K562 (cell line): Measurements from ENCODE around the gene ZNF512B. TPM values are rescaled to one million over a fixed set of nuclear protein-coding genes. Genes with fewer than 3 reads are reported as not detected.
A peak's percentile ranks its signal among the peaks of the same experiment; 100 is the strongest.

Source experiments
- ATF7 ChIP-seq: fragments of 450-650 bp; IDR thresholded peaks from 2 replicates; pipeline ENCODE4 v1.7.1; 2014; ENCODE audit warnings: mild to moderate bottlenecking, moderate library complexity
- JUND ChIP-seq, 2 experiments: IDR thresholded peaks; 2 replicates in 1 of 2; 3 replicates in 1 of 2; pipeline ENCODE4 v1.6.1; 2011; ENCODE audit warnings: borderline replicate concordance in 2 of 2, low read depth in 2 of 2, low read length in 2 of 2, improper control_type of control experiment in 1 of 2, missing biosample characterization in 1 of 2, missing genetic modification characterization in 1 of 2, missing genetic modification reagents in 1 of 2
- MBD2 ChIP-seq: sonication (generic); IDR thresholded peaks from 2 replicates; pipeline ENCODE4 v1.6.1; 2016; ENCODE audit warnings: low read depth, borderline replicate concordance
- MYBL2 ChIP-seq, 2 experiments: fragments of 450-650 bp in 1 of 2; sonication (generic) in 1 of 2; formaldehyde crosslinking in 1 of 2; IDR thresholded peaks; 2 replicates each; pipeline versions ENCODE4 v1.6.1 to v1.8.1; 2017 to 2022; ENCODE audit warnings: borderline replicate concordance in 1 of 2, inconsistent platforms in 1 of 2, low read depth in 1 of 2, mild to moderate bottlenecking in 1 of 2, missing genetic modification reagents in 1 of 2, moderate library complexity in 1 of 2
- TBP ChIP-seq: optimal IDR thresholded peaks from 2 replicates; pipeline ENCODE3; 2011; ENCODE audit warnings: low read depth, low read length, improper control_type of control experiment
- polyA plus RNA-seq, 8 experiments: library from polyadenylated mRNA; depleted of rRNA in 4 of 8; stranded (reverse) in 5 of 8; unstranded in 3 of 8; fragments of >200 nt; fragmentation: Nextera tagmentation in 2 of 8; fragmentation: Illumina TruSeq in 1 of 8; extraction: Ambion mirVana in 2 of 8; extraction: Trizol in 1 of 8; gene quantifications; 2 replicates each; pipeline versions ENCODE4 v1.2.1 to v1.2.3, GENCODE V29; 2011 to 2014; ENCODE audit warnings: inconsistent platforms in 1 of 8, missing spikeins in 1 of 8
- total RNA-seq, 7 experiments: library from RNA; depleted of rRNA in 6 of 7; stranded (reverse); fragments of >200 nt in 6 of 7; fragmentation: Illumina TruSeq in 2 of 7; extraction: Trizol in 2 of 7; gene quantifications; 2 replicates each; pipeline versions ENCODE4 v1.2.1 to v1.2.3, GENCODE V29; 2011 to 2021; ENCODE audit warnings: low replicate concordance in 1 of 7
- TF ChIP-seq, protein P1 (sequence below): fragments of 250-450 bp; sonication (Bioruptor Pico); IDR thresholded peaks from 2 replicates; pipeline ENCODE4 v1.8.0; 2021; ENCODE audit warnings: moderate library complexity, mild to moderate bottlenecking, inconsistent platforms

The ZNF512B gene
- total and polyA plus RNA-seq, 9 of the 15 experiments (the other 6 are each of a cell fraction or from before 2014, with no cell fraction given), result 0.01 to 27.8 (median 8.2) TPM

DNA sequence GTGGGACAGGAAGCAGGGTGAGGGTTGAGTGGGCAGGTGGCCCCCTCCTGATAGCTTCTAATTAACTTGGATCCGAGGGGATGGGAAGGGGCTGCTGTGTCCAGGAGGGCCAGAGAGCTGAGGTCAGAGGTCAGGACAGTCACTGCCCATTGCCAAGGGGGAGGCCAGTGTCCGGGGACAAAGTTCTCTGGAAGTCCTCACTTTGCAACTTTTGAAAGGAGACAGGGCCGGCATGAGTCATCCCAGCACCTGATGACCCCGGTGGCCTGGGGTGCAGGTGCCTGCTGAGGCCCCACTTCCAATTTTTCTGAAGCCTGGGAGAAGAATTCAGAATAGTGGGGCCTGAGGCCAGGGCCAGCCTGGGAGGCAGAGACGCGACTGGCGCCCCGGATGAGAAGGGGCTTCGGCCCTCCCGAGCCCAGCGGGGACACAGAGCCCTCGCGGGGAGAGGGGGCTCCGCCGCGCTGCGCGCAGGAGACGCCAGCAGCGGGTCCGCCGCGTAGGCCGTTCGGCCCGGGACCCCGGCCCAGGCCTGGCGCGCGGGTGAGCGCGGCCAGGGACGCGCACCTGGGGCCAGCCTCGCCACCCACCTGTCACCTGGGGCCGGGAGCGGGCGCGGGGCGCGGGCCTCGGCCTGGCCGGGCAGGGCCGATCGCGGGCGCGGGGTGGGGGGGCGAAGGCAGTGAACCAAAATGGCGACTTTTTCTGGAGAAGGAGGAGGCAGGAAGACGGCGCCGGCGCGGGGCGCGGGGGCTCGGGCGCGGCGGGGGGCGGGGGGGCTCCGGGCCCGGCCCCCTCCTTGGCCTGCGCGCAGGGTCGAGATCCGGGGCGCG lies 586 bp downstream of the ZNF512B start (continued):
- TF ChIP-seq MYBL2 (IDR thresholded peaks at IDR 0.05; ENCODE audit: low read depth), result no peak
- no peak for TF ChIP-seq MYBL2 (CRISPR knock-in tag; IDR thresholded peaks at IDR 0.05; ENCODE audit: borderline replicate concordance)
- TF ChIP-seq JUND (IDR thresholded peaks at IDR 0.05; ENCODE audit: borderline replicate concordance, low read depth, low read length), result peak; percentile 40; the same call in 1 of the 2 replicates
- no peak; the same call in 2 of the 3 replicates for TF ChIP-seq JUND (tag; IDR thresholded peaks at IDR 0.05; ENCODE audit: borderline replicate concordance, low read depth, low read length)
- TF ChIP-seq ATF7, result peak; percentile 21; the same call in 1 of the 2 replicates
- no peak for TF ChIP-seq MBD2
- TF ChIP-seq, protein P1, sequence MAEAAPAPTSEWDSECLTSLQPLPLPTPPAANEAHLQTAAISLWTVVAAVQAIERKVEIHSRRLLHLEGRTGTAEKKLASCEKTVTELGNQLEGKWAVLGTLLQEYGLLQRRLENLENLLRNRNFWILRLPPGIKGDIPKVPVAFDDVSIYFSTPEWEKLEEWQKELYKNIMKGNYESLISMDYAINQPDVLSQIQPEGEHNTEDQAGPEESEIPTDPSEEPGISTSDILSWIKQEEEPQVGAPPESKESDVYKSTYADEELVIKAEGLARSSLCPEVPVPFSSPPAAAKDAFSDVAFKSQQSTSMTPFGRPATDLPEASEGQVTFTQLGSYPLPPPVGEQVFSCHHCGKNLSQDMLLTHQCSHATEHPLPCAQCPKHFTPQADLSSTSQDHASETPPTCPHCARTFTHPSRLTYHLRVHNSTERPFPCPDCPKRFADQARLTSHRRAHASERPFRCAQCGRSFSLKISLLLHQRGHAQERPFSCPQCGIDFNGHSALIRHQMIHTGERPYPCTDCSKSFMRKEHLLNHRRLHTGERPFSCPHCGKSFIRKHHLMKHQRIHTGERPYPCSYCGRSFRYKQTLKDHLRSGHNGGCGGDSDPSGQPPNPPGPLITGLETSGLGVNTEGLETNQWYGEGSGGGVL (CRISPR knock-in tag), result no peak
- no peak for TF ChIP-seq TBP
